Activated T-cell treated with anti-CD3 and anti-CD28 coated beads, Interleukin-2, amount 50 U/mL, for 24 hours (primary cell): ENCODE data around the gene TANGO2.

Source experiments
- DNase-seq: peaks from one replicate; pipeline ENCODE4 v3.0.0-alpha.2; 2020
- H3K27ac Mint-ChIP-seq: 2 replicates; pipeline ENCODE4 v1.8.0; 2020; ENCODE audit warnings: mild to moderate bottlenecking, mixed read lengths
- H3K27me3 Mint-ChIP-seq: 2 replicates; pipeline ENCODE4 v1.8.0; 2020; ENCODE audit warnings: mixed read lengths
- H3K36me3 Mint-ChIP-seq: 2 replicates; pipeline ENCODE4 v1.8.0; 2020; ENCODE audit warnings: low read depth, mixed read lengths
- H3K4me1 Mint-ChIP-seq: 2 replicates; pipeline ENCODE4 v1.8.0; 2020; ENCODE audit warnings: low read depth, mixed read lengths
- H3K4me3 Mint-ChIP-seq: 2 replicates; pipeline ENCODE4 v1.8.0; 2020; ENCODE audit warnings: mild to moderate bottlenecking, moderate library complexity, mixed read lengths
- H3K9me3 Mint-ChIP-seq: 2 replicates; pipeline ENCODE4 v1.8.0; 2020; ENCODE audit warnings: mixed read lengths

The TANGO2 gene

DNA sequence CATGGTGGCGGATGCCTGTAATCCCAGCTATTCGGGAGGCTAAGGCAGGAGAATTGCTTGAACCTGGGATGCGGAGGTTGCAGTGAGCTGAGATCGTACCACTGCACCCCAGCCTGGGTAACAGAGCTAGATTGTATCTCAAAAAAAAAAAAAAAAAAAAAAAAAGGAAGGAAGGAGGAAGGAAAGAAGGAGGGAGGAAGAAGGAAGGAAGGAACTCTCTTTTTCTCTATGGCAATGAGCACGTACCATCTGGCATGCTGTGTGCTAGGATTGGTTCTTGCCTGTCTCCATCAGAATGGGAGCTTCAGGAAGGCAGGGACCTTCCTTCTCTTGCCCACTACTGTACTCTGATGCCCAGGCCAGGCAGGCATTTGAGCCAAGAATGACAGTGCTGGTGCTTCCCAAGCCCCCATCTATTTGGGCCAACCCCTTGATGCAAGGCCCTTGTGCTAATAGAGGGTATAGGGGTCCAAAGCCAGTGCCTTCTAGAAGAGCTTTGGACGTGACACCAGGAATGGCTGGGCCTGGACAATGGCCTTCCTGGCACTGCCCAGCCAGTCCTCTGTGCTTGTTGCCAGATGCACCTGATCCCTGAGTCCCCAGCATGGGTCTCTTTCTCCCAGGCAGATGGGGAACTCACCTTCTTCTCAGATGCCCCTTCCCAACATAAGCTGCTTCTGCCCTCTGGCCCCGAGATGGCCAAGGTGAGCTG, 48.6 kb downstream of the TANGO2 start:
- Mint-ChIP-seq H3K4me1 (no peaks in the 10 kb centered on the region), H3K36me3 (peaks cover 8% of the 10 kb centered on the region), H3K27me3 (no peaks in the 10 kb centered on the region), H3K4me3 (no peak overlapping the region), H3K27ac (no peak overlapping the region), H3K9me3 (no peaks in the 10 kb centered on the region)
- no peak for DNase-seq

DNA sequence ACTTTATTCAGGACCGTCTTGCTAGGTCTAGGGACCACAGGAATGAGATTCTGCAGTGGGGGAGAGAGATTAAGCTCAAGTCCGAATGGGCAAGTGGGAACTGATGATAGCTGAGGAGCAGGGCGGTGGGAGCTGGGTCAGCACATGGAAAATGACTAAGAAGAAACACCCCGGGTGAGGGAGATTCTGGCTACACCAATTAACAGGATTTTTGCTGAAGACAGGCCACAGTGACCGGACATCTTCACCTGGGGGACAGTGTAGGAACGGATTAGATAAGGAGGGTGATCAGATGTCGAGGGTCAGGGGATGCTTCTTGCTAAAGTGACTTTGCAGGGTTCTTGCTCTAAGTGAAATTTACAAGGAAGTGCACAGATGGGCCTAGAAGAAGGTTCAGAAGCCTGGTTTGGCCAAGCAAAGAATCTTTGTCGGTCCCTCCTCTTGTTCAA, 50.6 kb downstream of the TANGO2 start:
- no peaks in the 10 kb centered on the region for H3K36me3 Mint-ChIP-seq
- H3K27me3 Mint-ChIP-seq = no peaks in the 10 kb centered on the region
- no peak overlapping the region for H3K4me3 Mint-ChIP-seq
- H3K9me3 Mint-ChIP-seq = no peaks in the 10 kb centered on the region
- H3K4me1 Mint-ChIP-seq = no peaks in the 10 kb centered on the region
- no peak overlapping the region for H3K27ac Mint-ChIP-seq
- DNase-seq = no peak

GRCh38 chr22:20076627-20077172, 55.8 kb downstream of the TANGO2 start:
- H3K9me3 Mint-ChIP-seq = no peaks in the 10 kb centered on the region
- H3K36me3 Mint-ChIP-seq = peaks cover 17% of the 10 kb centered on the region
- DNase-seq = no peak
- H3K27me3 Mint-ChIP-seq = no peaks in the 10 kb centered on the region
- H3K4me1 Mint-ChIP-seq = peaks cover 11% of the 10 kb centered on the region
- no peak overlapping the region for H3K27ac Mint-ChIP-seq
- H3K4me3 Mint-ChIP-seq = no peak overlapping the region

- peaks cover 43% of the 10 kb centered on the region for H3K36me3 Mint-ChIP-seq
Measured at GRCh38 chr22:20079745-20080444, 59.0 kb downstream of the TANGO2 start, which contains the start of gene DGCR8. Gene DGCR8, plus strand, starts transcription at chr22:20080241. Its CDS starts 5,723 bp downstream, at chr22:20085964.

DNA sequence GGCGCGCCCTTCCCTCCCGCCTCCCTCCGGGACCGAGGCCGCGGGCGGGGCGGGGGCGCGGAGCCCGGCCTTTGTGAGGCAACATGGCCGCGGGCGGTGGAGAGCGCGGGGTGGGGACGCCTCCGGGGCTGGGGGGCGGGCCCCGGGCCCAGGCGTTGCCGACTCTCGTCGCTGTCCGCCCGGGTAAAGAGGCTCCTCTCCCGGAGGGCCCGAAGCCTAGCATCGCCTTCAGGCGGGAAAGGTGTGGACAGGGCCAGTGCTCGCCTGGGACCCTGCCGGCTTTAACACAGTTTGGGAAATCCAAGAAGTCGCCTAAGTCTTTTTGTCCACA, 59.5 kb downstream of the TANGO2 start:
- H3K4me3 Mint-ChIP-seq = peak overlapping the region; percentile 89
- peaks cover 44% of the 10 kb centered on the region for H3K4me1 Mint-ChIP-seq
- H3K27me3 Mint-ChIP-seq = no peaks in the 10 kb centered on the region
- H3K27ac Mint-ChIP-seq = peak overlapping the region; percentile 90
- peak; percentile 85 for DNase-seq
- no peaks in the 10 kb centered on the region for H3K9me3 Mint-ChIP-seq
- H3K36me3 Mint-ChIP-seq = peaks cover 48% of the 10 kb centered on the region

More at GRCh38 chr22:20079745-20080444, 59.0 kb downstream of the TANGO2 start, which contains the start of gene DGCR8:
- H3K27me3 Mint-ChIP-seq = no peaks in the 10 kb centered on the region
- peak within 1 kb of the TSS; percentile 89 for H3K4me3 Mint-ChIP-seq
- peaks cover 39% of the 10 kb centered on the region for H3K4me1 Mint-ChIP-seq
- no peaks in the 10 kb centered on the region for H3K9me3 Mint-ChIP-seq
- peak within 1 kb of the TSS; percentile 95 for H3K27ac Mint-ChIP-seq
- peak; percentile 85 for DNase-seq

- H3K9me3 Mint-ChIP-seq = no peaks in the 10 kb centered on the region
- no peaks in the 10 kb centered on the region for H3K27me3 Mint-ChIP-seq
- peak overlapping the region; percentile 89 for H3K4me3 Mint-ChIP-seq
- peaks cover 54% of the 10 kb centered on the region for H3K36me3 Mint-ChIP-seq
- H3K4me1 Mint-ChIP-seq = peaks cover 44% of the 10 kb centered on the region
- DNase-seq = peak; percentile 45
- peak overlapping the region; percentile 90 for H3K27ac Mint-ChIP-seq
Measured at GRCh38 chr22:20080776-20081654, 60.1 kb downstream of the TANGO2 start.

DNA sequence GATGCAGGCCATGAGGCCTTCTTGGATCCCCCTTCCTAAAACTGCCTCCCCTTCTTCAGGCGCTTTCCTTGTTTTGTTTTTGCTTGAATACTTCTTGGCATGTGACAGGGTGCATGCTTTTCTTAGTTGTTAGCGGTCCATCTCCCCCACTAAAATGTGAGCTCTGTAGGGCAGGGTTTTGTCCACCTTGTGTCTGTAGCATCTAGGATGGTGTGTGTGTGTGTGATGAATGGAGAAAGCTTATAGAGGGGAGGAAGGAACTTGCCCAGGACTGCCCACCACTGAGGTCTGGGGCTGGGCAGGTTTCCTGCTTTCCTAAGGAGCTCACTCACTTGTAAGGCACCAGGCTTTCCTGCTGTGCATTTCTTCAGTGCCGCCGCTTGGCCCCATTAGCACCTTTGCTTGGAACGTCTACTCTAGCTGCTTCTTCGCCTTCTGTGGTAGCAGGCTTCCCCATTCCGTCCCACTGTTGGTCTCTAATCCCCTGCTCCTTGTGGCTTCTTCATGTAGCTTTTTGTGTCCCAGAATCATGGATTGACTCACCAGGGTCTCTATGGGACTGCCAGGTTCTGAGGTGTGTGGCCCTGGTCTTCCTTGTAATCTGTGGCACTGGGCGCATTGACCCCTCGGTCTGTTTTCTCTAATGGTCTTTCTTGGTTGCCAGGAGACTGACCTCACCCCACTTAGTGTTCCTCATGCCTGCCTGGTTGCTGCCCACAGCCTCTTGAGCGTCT, 62.4 kb downstream of the TANGO2 start:
- Mint-ChIP-seq H3K9me3 (no peaks in the 10 kb centered on the region), H3K36me3 (peaks cover 77% of the 10 kb centered on the region), H3K4me3 (peak overlapping the region; percentile 28), H3K4me1 (peaks cover 54% of the 10 kb centered on the region), H3K27ac (peak overlapping the region; percentile 69), H3K27me3 (no peaks in the 10 kb centered on the region)
- DNase-seq = no peak

GRCh38 chr22:20083891-20084546, 63.1 kb downstream of the TANGO2 start:
- H3K27ac Mint-ChIP-seq = peak overlapping the region; percentile 23

GRCh38 chr22:20084547-20085413, 63.9 kb downstream of the TANGO2 start:
- H3K36me3 Mint-ChIP-seq = peaks cover 88% of the 10 kb centered on the region
- no peak for DNase-seq
- H3K27me3 Mint-ChIP-seq = no peaks in the 10 kb centered on the region
- H3K9me3 Mint-ChIP-seq = no peaks in the 10 kb centered on the region
- peaks cover 55% of the 10 kb centered on the region for H3K4me1 Mint-ChIP-seq
- no peak overlapping the region for H3K4me3 Mint-ChIP-seq
- peak overlapping the region; percentile 72 for H3K27ac Mint-ChIP-seq

More at GRCh38 chr22:20083891-20084546, 63.1 kb downstream of the TANGO2 start:
- no peak overlapping the region for H3K4me3 Mint-ChIP-seq
- no peaks in the 10 kb centered on the region for H3K27me3 Mint-ChIP-seq
- H3K9me3 Mint-ChIP-seq = no peaks in the 10 kb centered on the region
- H3K4me1 Mint-ChIP-seq = peaks cover 54% of the 10 kb centered on the region
- no peak for DNase-seq
- H3K36me3 Mint-ChIP-seq = peaks cover 84% of the 10 kb centered on the region

DNA sequence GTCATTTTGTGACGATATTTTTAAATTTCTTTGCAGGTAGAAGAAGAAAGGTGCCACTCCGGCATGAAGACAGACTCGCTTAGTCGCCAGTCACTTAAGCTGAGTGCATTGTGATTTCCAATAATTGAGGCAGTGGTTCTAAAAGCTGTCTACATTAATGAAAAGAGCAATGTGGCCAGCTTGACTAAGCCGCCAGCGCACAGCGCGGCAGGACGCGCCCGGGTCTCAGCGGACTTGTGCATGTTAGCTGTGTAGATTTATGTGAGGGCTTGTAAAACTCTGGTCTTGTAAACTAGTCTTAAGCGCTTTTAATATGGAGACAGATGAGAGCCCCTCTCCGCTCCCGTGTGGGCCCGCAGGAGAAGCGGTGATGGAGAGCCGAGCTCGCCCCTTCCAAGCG, 64.7 kb downstream of the TANGO2 start:
- DNase-seq = no peak
- peaks cover 94% of the 10 kb centered on the region for H3K36me3 Mint-ChIP-seq
- no peaks in the 10 kb centered on the region for H3K27me3 Mint-ChIP-seq
- no peaks in the 10 kb centered on the region for H3K9me3 Mint-ChIP-seq
- H3K27ac Mint-ChIP-seq = no peak overlapping the region
- H3K4me3 Mint-ChIP-seq = no peak overlapping the region
- H3K4me1 Mint-ChIP-seq = peaks cover 58% of the 10 kb centered on the region

DNA sequence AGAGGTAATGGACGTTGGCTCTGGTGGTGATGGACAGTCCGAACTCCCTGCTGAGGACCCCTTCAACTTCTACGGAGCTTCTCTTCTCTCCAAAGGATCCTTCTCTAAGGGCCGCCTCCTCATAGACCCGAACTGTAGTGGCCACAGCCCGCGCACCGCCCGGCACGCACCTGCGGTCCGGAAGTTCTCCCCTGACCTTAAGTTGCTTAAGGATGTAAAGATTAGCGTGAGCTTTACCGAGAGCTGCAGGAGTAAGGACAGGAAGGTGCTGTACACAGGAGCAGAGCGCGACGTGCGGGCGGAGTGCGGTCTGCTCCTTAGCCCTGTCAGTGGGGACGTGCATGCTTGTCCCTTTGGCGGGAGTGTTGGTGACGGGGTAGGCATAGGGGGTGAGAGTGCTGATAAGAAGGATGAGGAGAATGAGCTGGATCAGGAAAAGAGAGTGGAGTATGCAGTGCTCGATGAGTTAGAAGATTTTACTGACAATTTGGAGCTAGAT, 65.2 kb downstream of the TANGO2 start:
- DNase-seq = no peak
- Mint-ChIP-seq H3K4me3 (no peak overlapping the region), H3K27ac (no peak overlapping the region), H3K27me3 (no peaks in the 10 kb centered on the region), H3K36me3 (peaks cover 94% of the 10 kb centered on the region), H3K9me3 (no peaks in the 10 kb centered on the region), H3K4me1 (peaks cover 57% of the 10 kb centered on the region)

DNA sequence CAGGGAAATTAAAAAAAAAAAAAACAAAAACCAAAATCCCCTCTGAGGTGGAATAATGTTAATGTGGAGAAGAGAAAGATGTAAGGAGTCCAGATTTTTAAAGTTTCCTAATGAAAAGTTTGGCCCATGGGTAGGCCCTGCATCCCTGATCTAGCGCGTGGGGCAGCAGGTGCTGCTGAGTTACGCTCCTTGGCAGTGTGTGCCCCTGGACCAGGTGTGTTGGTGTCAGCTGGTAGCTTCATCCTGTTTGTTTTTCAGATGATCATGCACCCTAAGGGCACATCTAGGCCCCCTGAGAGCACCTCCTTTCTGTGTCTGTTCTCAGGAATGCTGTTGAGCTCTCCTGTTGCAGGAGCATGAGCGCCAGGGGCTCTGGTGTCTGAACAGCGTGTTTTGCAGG, 65.9 kb downstream of the TANGO2 start:
- H3K27ac Mint-ChIP-seq = no peak overlapping the region
- H3K4me3 Mint-ChIP-seq = no peak overlapping the region

More for the DNA sequence above, 65.9 kb downstream of the TANGO2 start:
- no peaks in the 10 kb centered on the region for H3K27me3 Mint-ChIP-seq
- no peak for DNase-seq
- peaks cover 94% of the 10 kb centered on the region for H3K36me3 Mint-ChIP-seq
- H3K9me3 Mint-ChIP-seq = no peaks in the 10 kb centered on the region
- H3K4me1 Mint-ChIP-seq = peaks cover 57% of the 10 kb centered on the region
